T1000 (cell line): ENCODE data around the gene EML5.

Experiments used
- DNase-seq: peaks from one replicate; lab custom pipeline; 2025; ENCODE audit warnings: mixed read lengths; lab: John Stamatoyannopoulos, UW

Gene EML5

DNA sequence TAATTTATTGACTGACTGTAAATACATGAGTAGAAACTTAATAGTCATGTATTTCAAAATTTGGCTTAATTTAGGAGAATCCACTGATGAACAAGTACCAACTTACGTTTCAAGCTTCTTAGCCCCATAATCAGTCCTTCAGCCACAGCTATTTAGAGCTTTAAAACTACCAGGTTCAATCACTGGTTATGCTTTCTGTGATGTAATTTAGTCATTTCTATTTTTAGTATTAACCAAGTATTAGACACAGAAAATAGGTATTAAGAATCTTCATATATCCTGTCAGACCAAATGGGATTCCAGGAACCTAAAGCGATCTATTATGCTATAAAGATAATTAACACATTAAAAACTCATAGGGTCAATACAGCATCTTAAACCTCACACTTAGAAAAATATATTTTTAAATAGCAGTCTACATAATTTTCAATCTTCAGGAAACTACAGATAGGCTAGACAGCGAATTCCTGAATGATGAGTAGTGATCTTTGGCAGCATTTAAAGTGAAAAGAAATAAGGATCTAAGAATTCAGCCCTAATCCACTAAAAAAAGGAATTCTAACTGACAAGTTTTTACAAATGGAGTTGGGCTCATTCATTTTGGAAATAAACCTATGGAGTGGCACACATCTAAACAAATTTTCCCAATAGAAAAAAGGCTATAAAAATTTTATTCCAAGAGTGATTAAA is 178.4 kb downstream of the EML5 start:
- DNase-seq = no peak

DNA sequence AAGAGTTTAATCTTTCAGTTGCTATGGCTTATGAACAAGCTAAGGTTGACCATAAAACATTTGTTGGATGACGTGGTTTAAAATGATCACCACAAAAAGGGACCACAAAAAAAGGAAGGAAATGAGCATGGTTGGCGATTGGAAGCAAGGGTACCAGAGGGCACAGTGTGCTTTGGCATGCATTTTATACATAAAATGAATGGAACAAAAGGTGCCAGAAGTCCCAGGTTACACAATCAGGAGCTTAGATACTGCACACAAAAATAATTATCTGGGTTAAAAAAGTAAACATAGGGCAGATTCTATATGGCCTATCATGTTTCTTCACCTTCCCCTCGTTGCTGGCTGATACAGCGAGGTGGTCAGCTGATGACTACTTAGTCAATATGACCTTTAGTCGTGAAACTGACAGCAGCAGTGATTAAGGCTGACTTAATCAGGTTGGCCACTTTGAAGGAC is 179.2 kb downstream of the EML5 start:
- DNase-seq = no peak

DNA sequence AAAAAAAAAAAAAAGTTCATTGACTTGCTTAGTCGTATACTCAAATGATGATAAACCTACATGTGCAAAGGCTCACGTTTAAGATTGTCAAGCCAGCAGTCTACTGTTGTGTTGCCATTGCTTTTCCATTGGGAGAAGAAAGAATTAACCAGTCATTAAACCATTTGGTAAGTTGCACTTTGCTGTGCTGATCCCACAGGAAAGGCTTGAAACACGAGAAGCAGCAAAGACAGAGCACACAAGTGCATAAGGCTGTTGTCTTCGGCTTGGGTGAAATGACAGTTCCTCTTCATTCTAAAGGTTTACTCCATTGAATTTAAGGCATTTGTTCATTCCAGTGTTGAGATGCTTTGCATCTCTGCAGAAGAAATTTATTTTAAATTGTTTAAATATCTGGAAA is 179.8 kb downstream of the EML5 start:
- DNase-seq = no peak

DNA sequence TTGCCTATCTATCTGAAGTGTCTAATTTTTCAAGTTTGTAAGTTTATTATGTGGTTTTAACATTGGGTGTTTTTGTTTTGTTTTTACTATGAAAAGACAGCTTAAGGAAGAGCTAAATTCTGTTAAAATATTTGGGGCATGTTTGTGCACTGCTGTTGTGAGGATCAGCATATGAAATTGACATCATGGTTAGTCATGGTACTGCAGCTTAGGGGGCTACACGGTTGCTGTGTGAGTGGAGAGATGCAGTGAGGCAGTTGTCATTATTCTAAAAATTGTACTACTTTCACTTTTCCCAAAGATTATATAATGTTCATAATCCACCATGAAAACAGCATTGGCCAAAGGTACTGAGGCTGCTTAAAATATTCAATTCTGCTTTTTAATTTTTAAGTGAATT is 180.9 kb downstream of the EML5 start:
- no peak for DNase-seq

DNA sequence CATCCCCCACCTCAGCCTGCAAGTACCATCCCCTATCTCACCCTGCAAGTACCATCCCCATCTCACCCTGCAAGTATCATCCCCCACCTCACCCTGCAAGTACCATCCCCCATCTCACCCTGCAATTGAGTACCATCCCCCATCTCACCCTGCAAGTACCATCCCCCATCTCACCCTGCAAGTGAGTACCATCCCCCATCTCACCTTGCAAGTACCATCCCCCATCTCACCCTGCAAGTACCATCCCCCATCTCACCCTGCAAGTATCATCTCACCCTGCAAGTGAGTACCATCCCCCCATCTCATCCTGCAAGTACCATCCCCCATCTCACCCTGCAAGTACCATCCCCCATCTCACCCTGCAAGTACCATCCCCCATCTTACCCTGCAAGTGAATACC is 184.9 kb downstream of the EML5 start:
- no peak for DNase-seq

DNA sequence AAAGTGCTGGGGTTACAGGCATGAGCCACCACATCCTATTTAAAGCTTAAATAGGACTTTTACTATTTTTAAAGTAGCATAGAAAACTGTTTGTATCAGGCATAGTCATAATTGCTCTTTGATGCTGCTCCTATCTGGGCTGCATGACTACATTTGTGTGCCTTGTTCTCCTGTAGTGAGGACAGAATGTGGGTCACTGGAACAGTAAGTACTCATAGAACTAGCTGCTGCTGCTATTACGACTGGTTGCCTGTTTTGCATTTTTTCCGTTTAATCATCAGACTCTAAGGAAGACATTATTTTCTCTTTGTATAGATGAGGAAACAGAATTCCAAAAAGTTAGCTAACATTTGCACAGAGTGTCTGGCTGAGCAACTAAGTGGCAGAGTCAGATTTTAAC is 187.2 kb downstream of the EML5 start:
- DNase-seq = no peak

DNA sequence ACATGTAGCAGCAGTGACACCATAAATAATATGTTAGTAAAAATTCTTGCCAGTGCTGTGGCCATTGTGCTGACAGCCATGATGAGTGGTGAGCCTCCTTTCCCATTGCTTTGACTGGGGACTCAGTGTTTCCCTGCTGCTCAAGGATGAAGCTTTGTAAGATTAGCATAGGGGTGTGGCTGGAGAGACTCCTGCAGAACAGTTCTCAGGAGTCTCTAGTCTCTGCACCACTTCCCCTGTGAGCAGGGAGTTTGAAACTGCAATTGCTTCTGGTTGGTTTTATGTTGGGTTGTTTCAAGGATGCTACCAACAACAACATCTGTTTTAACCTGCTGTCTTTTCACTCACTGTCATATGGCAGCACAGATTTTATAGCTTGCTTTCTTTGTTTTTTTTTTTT is 188.5 kb downstream of the EML5 start:
- no peak for DNase-seq

DNA sequence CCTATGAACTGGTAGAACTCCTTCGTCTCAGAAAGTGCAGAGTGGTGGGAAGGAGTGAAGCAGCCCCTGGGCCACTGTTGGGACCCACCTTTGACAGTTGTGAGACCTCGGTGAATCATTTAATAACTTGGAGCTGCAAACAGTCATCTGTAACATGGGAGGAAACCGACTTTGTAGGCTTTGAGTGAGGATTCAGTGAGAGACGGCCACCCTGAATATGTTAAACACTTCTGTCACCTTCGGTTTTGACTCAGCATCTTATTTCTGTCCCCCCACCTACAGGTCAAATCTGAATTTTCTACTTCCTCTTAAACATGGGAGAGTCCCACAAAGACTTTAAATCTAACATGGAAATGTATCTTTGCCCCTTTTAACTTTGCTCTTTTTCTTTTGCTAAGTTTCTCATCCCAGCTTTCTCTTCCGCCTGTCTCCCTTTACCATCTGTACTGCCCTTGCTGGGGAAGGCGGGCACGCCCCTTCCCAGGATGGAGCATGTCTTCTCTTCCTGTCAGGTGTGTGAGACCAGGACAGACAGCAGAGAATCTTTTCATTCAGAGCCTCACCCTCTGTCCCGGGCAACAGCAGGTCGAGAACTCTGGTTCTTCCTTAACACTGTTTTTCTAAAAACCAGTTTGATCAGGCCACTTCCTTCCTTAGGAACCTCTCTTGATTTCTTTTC is 192.9 kb downstream of the EML5 start:
- no peak for DNase-seq

DNA sequence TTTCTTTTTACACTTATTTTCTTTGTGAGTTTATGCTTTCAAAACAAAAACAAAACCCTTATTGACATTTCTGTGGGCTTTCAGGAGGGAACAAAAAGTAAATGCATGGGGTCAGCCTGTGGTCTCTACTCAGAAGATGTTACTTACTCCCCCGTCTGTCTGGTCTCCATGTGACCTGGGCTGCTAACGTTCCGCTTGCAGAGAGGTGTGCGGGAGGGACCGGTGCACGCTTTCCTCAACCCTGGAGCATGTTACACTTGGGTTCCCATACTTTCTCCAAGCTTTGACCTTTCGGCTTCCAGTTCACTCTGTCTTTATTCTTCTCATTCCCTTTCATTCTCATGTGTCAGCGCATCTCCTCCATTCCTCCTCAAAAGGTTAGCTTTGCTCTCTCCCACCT is 193.4 kb downstream of the EML5 start:
- DNase-seq = no peak

DNA sequence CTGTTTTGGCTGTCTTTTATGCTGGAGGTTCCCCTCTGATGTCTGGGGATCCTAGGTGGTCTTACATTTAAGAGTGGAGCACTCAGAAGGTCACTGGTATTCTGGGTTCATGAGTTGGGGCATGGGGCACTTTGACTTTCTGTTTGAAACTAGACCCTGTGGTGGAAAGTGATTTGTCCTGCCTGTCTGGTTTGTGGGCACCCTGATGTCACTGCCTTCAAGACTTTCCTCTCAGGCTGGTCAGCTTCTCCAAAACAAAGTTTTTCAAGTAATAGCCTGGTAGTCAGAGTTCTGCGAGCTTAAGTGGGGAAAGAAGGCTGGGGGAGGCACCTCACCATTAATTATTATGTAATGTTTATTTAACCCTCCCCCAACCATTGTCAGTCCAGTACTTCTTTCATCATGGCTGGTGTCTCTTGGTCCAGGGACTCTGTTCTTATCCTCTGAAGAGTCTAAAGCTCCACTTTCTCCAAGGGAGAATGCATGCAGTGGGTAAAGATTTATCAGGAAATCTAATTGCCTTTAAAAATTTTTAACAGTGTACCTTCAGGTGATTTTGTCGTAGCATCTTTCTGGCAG is 194.6 kb downstream of the EML5 start:
- no peak for DNase-seq

DNA sequence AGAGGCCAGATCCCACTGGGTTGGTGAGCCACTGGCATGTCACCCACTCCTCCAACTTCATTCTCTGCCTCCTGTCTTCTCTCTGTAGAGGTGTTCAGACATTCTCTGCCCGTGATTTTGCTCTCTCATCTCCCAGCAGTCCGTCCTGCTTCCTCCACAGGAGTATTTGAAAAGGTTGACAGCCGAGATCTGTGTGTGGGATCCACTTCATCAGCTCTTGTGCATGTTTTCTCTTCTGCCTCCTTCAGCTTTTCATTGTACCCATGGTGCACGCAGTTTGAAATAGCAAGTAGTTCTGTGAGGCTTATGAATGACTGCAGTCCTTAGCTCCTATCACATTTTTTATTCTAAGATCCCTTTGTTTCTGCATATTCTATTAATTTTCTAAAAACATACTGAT is 195.2 kb downstream of the EML5 start:
- DNase-seq = no peak

DNA sequence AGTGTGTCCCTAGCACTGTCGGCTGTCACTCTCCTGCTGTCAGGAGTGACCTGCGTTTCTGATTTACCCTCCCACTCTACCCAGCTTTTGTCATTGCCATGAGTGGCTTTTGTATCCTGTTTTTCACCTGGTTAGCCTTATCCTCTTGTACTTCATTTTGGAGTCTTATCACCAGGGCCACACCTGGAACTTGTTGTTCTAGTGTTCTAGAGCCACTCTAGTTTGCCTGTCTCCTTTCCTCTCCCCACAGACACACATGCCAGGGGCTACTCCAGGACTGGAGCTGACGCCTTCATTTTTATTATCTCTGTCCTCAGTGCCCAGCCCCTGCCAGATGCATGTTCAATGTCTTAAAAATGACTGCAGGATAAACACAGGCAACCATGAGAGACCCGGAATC is 195.7 kb downstream of the EML5 start:
- DNase-seq = no peak

DNA sequence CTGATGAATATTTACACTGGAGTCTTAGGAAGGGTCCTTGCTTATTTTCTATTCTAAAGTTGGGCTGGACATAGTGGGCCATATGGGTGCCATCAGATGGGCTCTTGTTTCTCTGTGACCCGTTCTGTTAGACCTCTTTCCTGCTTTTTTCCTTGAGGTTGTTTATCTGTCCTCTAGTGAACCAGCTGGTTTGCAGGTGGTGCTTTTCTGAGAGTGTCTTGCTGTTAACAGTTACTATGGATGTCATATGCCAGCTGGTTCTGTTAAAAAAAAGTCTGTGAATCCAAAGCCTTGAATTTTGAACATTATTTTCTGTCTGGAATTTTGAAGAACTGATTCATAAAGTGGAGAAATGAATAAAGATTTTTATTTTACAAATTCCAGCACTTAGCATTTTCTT is 200.7 kb downstream of the EML5 start:
- no peak for DNase-seq

DNA sequence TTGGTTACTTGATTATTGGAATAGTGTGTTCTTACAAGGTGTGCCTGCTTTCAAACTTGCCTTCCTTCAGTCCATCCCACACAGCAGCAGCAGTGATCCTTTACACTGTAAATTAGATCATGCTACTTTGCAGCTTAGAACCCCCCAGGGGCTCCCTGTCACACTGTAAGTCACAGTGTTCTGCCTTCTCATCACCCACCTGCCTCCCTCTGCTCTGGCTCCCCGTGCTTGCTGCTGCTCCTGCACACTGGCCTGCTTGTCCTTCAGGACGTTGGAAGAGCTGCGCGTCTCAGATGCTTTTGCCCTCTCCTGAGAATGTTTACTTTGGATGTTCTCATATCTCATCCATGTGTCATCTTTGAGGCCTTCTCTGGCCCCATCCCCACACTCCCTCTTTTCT is 202.6 kb downstream of the EML5 start:
- DNase-seq = no peak

DNA sequence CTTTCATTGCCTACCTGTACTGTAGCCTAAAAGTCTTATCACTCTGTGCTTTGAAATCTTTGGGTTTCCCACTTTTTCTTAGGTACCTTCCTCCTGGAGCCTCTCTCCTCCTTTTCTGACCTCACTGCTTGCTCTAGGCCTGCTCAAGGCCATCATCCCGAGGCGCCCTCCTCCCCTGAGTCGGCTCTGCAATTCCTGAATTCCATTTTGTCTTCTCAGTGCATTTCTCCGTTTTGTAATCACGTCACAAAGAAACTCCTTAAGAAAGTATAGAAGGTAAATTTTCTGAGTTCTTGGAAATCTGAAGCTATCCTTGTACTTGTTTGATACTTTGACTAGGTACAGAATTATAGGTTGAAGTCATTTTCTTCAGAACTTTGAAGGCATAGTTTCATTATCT is 204.7 kb downstream of the EML5 start:
- no peak for DNase-seq

DNA sequence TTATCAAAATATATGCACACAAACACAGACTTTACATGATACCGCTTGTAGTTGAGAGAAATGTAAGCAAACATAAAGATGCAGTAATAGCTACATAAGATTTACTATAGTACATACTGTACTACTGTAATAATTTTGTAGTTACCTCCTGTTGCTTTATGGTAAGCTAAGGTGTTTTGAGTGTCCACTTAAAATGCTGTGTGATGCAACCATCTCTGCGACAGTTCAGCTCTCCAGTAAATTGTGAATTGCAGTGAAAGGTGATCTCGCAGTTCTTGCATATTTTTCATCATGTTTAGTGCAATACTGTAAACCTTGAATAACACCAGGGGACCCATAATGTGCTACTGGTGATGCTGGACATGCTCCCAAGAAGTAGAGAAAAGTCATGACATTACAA is 208.3 kb downstream of the EML5 start:
- DNase-seq = no peak

DNA sequence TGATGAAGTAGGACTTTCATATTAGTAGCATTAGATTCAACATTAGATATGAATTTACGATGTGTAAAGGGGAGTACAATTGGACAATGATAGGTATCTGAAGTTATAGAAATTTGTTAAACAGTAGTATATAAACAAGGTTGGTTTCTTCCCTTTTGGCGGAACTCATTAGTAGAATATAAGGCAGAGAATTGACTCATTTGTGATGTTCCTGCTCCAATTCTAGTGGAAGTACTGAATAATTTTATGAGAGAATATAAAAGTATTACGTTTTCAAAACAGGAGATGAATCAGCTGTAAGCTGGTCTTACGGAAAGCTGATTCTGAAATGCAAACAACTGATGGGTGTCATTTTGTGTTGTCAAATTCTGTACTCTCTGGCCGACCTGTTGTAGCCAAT is 216.5 kb downstream of the EML5 start:
- no peak for DNase-seq

DNA sequence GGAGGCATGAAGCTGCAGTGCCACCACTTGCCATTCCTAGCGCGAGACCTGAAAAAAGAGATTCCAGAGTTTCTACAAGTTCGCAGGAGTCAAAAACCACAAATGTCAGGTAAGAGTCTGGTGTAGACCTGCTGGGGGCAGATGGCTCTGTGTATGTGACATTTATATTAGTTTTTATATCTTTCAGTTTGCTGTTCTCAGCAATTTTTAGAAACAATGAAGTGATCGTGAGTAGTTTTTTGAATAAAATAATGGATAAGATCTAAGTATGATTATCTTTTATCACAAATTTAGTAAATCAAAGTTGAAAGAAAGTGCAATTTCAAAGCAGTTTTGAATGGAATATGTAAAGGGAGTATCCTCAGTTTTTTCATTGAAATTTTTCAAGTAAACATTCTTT is 220.6 kb downstream of the EML5 start:
- no peak for DNase-seq

DNA sequence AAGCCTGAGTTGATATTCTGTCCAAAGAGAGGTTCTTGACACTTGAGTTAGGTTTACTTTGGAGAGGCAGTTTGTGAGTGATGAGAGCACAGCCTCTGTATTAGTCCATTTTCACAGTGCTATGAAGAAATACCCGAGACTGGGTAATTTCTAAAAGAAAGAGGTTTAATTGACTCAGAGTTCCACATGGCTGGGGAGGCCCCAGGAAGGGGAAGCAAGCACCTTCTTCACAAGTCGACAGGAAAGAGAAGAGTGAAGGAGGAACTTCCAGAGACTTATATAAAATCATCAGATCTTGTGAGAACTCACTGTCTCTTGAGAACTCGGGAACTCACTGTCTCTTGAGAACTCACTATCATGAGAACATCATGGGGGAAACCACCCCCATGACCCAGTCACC is 224.6 kb downstream of the EML5 start:
- no peak for DNase-seq

DNA sequence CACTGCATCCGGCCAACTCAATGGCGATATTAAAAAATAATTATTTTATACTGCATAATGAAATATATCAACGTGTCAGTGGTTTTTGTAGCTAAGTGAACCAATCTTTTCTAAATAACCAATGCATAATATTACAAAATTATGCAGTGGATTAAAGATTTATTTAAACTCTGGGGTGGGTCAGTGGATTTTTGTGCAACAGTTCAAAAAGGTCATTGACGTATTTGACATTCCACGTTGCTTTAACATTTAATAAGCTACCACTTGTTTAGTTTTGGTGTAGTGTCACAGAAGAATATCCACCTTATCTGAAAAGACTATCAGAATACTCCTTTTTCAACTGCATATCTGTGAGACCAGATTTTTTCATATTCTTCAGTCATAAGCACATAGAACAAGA is 227.3 kb downstream of the EML5 start:
- no peak for DNase-seq

DNA sequence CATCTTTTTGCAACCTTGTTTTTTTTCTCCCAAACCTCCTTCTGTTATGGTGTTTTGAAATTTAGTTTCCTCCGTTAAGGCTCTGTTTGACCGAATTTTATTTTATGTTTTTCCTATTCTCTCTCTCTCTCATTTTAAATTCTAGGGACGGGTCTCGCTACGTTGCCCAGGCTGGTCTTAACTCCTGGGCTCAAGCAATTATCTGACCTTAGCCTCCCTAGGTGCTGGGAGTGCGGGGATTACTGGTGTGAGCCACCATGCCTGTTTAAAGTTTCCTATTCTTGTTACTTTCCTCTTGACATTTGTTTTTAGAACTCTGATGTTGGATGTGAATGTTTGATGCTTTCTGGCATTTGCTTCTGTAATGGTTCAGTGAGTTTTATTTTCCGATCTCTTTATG is 228.9 kb downstream of the EML5 start:
- DNase-seq = no peak

DNA sequence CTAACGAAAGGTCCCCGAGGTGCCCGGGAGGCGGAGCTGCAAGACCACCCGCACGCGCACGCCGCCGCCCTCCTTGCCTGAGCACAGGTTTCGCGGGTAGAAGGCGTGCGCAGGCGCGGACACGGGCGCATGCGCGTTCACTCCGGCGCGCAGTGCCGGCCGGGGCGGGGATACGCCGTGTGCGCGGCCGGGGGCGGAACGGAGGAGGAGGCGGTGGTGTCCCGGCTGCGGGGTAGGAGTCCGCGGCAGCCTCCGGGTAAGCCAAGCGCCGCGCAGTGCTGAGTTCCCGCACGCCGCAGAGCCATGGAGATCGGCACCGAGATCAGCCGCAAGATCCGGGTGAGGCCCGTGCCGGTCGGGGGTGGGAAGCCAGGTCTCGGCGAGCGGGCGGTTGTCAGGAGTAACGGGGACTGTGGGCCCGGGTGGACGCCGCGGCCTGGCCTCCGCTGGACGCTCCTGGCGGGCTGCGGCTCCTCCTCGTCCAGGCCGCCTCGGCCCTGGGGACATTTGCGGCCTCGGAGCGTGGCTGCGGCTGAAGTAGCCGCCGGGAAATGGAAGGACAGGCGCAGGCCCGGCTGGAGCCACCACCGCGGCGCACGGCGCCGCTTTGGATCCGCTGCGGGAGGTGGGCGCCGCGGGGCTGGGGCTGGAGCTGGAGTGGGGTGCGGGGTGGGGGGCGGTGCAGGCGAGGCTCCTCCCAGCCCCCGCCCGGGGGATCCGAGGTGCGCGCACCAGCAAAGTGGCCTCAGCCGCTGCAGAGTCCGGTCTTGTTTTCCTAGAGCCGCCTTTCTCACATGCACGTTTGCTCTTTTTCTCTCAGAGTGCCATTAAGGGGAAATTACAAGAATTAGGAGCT is 229.7 kb downstream of the EML5 start, which contains the start of gene ZC3H14:
ZC3H14 (plus strand) TSS at position 207 of the 856 bp plus-strand sequence; CDS start at position 304, 97 bp downstream.
- peak; percentile 72 for DNase-seq

DNA sequence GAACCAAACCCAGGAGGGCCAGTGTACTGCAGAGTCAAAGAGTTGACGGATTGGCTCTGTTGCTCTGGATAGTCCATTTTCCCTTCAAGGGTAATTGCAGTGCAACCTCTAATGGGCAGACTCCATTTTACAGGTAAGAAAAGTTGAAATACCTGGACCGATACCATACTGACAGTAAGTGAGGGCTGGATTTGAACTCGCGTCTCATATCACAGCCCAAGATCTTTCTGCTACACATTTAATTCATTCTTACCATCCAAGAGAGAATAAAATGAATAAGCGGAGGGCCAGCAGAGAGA is 230.3 kb downstream of the EML5 start:
- no peak for DNase-seq
